ENCODE data around the gene GPR156.

Gene GPR156

DNA sequence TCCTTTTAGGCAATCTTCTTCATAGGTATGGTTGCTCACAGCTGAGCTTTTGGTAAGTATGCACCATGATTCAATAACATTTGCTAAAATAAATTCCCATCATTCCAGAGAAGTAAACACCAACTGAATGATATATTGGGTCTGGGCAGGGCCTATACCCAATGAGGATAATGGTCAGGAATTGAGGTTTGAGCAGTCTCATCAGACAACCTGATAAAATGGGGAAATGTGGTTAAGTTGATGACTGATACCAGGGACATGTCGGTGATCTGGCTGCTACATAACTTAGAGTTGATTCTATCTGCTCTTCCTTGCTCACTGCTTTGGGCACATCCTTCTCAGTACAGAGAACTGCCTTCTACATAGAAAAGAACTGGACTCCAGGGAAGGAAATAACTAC, 92.9 kb downstream of the GPR156 start:
- no peak for DNase-seq

DNA sequence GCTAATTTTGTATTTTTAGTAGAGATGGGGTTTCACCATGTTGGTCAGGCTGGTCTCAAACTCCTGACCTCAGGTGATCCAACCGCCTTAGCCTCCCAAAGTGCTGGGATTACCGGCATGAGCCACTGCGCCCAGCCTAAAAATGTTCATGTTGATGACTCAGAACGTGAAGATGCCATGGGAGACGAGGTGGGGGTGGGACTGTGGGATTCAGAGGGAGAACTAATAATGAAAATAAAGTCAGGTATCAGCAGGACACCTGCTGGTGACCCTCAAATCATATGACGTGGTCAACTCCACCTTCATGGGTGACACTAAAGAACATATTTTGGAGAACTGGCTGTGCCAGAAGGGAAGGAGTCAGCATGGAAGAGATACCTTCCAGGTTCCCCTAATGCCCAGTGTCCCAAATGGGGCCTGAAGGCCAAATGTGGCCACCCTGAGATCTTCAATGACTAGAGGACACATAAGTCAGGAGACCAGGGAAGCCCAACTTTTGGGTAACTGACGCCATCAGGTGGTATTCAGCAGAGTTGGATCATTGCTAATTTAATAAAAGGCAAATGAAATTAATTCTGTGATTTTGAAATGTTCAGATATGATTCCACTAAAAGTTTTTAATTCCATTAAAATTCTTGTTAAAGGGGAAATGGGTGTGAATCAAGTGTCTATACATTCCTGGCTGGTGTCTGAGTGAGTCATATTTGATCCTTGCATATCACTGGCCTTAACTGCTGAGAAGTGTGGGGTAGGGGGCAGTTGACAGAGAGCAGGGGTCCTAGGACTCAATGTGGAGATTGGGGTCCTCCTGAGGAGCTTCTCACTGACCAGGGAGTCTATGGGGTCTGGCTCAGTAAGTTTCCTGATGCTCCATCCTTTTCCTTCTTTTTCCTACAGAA, 102.2 kb downstream of the GPR156 start:
- DNase-seq = no peak

DNA sequence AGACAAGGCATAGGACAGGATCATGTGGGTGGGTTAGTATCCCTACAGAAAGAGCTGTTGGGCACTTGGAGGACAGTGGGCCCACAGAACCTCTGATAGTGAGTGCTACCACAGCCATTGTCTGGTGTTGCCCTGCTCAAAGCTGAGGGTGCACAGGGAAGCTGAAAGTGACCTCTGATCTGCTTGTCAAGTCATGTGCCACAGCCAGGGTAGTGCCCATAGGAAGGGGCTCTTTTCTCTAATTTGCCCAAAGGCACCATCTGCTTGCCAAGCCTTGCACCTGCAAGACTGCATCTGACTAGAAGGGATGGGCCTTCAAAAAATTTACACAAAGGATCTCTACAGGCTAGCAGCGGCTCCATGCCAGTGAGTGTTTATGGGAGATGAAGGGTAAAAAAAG, 103.4 kb downstream of the GPR156 start:
- DNase-seq = no peak

DNA sequence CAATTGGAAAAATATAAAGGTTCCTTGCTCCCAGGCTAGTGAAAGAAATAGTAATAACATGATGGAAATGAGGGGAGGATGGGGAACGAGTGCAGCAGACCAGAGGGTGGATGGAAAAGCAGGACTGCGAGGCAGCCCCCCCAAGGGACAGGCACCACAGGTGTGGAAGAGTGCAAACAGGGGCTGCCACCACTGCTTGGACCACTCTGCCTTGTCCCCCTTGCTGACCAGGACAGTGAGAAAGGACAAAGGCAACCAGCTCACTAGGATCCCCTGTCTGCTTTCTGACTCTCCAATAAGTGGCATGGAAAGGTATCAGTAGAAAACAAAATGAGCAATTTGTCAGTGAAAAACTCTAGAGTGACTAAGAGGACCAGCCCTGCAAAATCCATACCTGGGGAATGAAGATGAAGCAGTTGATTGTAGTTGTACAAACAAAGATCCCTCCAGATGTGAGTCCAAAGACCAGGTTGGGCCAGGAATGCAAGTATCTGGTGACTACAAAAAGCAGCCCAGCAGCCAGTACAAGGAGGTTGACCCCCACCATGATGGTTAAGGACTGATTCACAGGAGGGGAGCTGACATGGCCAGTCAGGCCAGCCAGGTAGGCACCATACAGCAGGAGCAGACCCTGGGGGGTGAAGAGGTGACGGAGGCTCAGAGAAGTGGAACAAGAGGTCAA, 104.2 kb downstream of the GPR156 start:
- DNase-seq = no peak

DNA sequence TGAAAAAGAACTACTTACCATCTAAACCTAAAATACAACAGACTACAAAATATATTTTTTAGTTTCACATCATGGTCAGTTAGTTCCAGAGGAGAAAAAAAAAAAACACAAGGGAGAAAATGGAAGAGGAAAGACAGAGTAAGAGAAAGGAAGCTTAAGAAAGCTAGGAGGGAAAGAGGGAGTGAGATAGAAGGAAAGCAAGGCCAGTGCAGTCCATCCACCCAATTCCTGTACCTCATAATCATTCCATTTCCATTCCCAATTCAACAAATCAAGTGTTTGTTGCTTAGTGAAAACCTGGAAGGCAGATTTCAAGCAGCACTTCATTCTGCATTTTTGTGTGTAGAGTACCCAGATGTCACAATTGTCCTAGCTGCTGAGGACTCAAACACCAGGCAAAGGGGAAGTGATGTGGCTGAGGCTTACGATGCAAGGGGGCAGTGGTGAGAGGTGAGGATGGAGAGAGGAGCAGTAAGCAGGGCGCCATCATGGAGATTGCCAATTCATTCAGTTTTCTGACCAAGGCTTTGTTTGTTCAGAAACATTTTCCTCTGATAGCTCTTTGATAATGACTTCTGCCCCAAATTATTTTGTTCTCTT, 107.2 kb downstream of the GPR156 start:
- DNase-seq = no peak

DNA sequence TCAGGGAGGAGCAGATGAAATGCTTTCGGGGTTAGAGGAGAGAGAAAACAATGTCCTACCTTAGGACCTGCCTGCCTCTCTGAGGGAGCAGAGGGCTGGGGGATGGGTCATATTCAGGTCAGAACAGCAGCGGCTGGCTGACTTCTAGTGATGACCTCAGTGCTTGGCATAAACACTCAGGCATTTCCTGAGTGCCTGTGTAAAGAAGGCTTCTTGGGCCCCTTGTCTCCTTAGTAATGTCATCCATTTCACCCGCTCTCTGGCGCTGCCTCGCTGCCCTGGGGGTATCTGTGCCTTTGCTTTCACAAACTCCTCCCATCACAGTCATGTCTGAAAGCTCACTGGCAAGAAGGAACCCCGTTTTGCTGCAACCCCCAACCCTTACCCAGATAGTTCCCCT, 107.9 kb downstream of the GPR156 start:
- no peak for DNase-seq

DNA sequence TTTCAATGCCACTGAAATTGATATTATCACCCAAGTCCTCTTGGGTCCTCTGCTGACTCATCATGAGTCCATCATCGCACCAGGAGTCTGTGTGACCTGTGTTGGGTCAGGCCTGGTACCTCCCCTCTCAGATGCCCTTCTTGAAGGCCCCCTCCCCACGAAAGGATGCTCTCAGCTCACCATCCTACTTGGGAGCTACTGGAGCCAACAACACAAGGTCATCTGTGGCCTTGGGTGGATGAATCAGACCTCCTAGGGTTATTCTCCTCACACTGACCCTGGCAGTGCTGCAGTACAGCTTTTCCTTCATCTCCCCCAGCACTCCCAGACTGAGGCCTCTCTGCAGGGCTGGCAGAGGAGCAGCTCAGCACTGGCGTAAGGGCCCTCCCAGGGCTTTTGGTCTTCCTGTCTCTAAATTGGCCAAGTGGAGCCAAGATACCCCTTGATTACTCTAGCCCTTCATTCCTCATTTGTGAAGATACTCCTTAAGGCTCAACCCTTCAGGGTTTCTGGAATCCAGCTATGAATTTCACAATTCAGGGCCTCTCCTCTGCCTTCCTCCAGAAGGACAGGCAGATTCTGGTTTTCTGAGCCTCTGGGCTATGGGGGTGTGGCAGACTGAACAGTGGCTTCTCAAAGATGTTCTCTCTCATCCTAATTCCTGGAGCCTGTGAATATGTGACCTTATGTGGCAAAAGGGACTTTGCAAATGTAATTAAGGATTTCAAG, 110.0 kb downstream of the GPR156 start:
- DNase-seq = no peak

DNA sequence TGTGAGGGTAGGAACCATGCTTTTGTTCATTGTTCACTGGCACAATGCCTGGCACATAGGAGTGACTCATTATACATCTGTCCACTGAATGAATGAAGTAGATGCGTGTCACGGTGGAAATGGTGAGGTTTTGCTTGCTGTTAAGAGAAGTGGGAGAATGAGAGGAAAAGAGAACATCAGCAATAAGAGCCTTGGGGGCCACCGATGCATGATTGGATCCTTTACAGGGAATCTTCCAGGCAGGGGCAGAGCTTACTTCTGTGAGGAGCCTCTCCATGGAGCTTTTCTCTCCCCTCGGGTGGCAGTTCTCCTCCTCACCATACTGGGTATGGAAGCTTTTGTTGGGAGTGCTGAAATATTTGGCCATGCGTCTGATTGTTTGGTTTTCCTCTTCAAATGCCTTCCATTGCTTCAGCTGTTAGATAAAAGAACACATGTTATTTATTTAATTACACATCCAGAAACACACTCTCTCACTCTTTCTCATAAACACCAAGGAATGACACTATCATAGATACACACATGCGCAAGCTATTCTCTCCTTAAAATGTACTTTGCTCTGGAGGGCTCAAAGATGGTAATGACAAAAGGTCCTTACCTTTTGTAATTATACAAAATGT, 111.9 kb downstream of the GPR156 start:
- DNase-seq = no peak

DNA sequence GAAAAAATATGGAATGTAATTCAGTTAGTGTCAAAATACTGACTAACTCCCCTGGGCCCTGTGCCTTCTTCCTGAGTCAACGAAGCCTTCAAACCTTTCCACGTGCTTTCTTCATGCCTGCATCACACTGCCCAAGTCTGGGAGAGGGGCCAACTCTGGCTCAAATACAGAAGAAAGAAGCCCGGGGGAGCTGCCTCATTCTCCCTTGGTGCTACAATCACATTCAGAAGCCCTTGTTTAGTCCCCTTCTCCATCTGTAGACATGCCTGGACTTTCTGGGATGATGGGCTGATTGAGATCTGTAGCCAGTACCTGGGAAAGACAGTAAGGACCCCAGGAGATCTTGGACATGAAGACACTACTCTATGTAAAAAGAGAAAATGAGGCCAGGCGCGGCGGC, 113.0 kb downstream of the GPR156 start:
- no peak for DNase-seq

DNA sequence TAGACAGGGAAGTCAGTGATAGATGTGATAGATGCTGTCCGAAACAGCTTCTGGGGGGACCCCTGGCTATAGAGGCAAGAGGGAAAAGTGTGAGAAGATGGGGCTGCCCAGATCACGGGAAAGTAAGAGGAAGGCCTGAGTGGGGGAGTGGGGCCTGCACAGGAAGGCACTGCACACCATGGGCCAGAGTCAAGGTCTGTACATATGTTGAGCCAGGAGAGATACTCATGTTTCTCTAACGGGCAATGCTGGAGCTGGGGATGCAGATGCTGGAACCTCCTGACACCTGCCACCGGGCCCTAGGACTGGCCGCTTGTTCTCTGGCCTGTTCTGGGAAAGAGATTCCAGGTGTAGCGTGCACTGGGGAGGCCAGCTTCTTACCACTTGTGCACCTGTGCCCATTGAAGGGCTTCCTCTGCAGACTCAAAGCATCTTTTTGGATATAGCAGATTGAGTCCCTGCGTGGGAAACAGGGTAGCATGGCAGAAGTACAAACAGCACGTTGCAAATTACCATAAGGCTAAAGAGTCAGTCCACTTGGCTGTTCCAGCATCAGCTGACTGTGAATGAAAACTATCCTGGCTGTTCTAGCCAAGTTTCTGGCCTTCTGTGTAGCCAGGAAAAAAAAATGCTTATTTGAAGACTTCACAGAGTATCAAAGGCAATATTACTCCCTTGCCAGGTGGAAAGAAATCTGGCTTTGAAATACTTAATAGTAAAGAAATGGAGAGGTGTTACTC, 113.7 kb downstream of the GPR156 start:
- DNase-seq = no peak

DNA sequence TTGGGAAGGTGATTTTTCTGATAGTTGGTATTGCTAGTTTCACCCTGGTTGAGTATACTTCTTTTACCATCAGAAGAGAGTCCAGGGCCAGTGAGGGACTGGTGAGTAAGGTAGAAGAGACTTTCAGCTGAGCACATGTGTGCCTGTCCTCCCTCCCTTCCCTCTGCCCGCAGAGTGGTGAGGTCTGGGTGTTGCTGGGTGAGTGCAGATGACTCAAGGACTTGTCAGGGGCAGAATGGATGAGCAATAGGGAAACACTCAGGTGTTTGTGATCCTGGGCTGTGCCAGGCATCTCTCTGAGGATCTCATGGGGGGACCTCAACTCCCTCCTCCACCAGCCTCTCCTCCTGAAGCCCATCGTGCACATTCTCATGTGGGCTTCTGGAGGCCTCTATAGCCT, 114.8 kb downstream of the GPR156 start:
- DNase-seq = no peak

DNA sequence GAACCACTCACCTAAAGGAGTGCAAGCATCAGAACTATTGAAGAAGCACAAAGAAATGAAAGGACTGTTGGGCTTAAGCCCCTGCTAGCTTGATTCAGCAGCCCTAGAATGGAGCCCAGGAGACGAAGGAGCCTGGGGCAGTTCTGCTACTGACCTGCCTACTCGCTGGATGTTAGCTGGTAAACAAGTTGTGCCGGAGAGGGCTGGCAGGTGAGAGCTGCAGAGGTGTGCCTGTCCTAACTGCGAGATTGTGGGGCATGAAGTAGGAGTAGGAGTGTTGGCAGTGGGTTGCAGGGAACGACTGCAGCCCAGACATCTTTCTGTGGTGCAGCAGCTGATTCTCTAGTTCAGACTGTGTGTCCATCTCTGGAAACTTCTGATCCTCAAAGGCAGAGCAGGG, 115.6 kb downstream of the GPR156 start:
- no peak for DNase-seq

DNA sequence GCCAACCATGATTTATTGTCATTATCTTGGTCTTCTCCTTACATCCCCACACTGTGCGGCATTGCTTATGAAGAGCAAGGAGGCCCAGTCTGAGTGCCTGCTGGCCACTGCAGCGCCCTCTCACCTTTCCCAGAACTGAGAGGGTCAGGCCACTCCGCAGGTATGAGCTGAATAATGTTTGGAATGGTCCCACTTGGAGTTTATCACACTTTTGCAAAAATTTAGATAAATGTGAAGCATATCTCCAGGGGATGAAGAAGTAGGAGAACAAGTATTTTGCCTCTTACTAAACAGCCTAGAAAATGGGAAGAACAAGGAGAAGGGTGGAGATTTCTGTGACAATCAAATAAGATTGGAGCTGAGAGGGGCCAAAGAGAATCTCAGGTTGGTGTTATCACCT, 116.4 kb downstream of the GPR156 start:
- no peak for DNase-seq

DNA sequence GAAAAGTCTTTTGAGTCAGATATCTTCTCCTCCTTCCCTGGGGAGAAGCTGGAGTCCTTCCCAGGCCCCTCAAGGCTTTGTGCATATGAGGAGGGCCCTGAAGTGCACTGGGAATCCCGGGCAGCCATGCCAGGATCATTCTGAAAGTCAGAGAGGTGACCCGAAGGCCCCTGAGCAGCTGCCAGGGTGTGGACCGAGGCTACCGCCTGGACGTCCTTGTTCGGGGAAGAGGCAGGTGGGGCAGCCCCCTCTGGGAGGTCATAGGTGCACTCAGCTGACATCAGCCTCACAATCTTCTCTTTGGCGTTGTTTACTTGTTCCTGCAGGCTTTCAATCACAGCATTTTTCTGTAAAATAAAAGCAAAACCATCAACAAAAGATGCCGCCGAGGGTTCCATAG, 117.0 kb downstream of the GPR156 start:
- DNase-seq = no peak

DNA sequence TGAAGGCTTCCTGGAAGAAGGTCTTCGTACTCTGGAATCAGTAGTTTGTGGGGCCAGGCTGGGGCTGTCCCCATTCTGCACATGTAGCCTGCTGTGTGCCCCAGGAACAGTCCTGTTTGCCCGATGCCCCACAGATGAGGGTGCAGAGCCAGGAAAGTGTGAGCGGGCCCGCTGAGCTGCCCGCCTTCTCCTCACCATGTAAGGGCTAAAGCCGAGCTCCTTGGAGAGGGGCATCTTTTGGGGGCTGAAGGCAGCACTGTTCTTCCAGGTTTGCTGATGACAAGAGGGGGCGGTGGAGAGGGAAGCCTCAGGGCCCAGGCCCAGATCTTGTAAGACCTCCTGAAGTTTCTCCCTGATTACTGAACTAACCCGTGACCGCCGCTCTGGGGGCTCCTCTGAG, 117.5 kb downstream of the GPR156 start:
- no peak for DNase-seq

DNA sequence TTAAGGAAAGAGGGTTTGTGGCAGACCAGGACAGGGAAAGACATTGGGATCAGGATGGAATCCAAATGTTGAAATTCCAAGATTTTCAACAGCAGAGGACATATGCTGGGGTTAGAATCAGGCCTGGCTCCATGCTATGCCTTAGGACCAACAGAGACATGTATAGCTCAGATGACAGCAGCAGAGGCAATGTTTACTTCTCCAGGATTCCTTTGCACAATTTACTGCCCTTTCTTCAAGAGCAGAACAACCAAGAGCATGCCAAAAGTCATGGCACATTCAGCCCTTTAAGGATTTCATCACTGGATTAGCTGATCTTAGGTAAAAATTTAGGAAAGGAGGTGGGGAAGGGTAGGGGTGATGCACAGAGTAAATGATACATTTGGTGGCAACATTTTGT, 121.2 kb downstream of the GPR156 start:
- no peak for DNase-seq

DNA sequence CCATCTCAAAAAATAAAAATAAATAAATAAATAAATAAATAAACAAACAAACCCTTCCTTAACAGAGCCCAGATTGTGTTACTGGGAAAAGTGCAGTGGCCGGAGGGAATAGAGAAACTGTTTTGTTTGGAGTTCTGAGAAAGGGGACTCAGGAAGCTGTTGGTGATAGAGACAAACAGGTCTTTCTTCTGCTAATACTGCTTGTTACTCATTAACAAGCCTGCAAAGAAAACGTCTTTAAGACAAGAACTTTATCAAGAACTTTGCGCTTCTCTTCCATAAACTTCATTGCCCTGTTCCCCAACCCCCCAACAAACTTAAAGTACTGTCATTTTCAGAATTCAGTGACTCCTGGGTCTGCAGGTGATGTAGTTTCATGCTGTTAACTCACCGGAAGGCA, 122.0 kb downstream of the GPR156 start:
- DNase-seq = no peak

DNA sequence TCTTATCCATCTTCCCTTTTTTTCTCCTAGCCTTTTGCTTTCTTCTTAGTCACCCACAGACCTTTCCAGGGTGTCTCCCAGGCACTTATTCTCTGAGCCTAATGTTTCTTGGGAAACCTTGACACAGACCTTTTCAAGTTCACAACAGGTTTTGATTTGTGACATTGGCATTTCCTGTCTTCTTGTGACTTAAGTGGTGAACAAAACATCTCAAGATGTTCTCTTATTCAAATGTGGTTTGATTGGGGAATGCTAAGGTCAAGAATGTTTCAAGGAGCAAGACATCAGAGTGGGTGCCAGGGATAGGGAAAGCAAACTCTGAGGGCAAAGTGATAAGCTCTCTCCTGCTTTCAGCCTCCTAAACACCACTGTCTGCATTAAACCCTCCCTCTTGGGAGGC, 122.6 kb downstream of the GPR156 start:
- no peak for DNase-seq

DNA sequence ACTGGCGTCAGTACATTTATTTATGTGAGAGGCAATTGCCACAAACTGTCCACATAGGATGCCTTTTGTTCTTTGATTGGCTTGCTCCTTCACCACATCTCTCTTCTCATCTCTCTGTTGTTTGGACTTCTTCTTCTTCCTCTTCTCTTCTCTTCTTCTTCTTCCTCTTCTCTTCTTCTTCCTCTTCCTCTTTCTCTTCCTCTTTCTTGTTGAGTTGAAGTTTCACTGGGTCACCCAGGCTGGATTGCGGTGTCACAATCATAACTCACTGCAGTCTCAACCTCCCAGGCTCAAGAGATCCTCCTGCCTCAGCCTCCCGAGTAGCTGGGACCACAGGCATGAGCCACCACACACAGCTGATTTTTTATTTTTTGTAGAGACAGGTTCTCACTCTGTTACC, 123.1 kb downstream of the GPR156 start:
- DNase-seq = no peak

DNA sequence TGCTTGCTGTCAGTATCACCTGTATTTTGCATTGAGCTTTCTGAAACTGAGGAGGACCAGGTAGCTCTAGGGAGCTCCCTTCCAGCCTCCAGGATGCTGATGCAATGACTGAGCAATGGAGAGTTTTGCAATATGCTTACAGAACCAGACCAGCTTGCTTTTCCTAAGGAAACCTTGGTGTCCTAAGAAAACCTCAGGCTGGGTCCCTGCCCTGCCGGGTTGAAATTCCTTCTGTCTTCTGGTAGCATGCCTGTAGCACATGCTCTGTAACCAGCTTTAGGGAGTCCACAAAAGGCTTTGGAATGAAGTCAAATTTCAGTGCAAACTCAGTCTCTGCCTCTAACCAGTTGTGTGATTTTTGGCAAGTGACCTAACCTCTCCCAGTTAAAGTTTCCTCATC, 125.0 kb downstream of the GPR156 start:
- no peak for DNase-seq

DNA sequence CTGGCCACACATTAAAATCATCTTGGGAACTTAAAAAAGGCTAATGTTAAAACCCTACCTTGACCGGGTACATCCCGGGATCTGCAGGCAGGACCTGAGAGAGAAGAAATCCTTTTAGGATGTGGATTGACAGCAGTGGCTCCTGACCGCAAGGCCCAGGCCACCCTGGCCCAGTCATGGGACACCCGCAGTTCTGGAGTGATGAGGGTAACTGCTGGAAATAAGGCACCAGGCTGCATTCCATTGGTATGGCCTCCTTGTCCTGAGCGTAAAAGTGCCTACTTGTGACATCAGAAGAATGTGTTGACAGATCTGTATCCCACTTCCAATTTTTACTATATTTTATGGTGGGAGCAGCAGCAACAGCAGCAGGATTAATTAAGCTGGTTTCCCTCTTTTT, 127.3 kb downstream of the GPR156 start:
- DNase-seq = no peak

DNA sequence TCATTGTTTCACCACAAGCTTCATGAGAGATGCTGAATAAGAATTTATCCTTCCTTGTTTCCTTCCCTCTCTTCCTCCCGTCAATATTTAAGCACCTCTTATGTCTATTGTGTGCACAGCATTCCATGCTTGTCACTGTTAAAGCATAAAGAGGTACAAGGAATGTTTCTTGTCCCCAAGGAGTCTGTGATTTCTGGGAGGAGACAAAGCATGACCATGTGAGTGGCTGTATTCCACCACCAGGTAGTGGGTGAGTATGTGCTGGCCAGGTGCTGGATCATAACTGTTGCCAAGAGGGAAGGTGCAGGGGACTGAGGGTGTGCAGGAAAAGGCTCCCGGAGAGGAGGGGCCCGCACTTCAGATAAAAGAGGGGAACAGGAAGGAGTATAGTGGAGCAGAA, 127.9 kb downstream of the GPR156 start:
- DNase-seq = no peak
